IMR-90 (cell line): Measurements from ENCODE around the gene EGR2. TPM values are rescaled to one million over a fixed set of nuclear protein-coding genes. Genes with fewer than 3 reads are reported as not detected.

Experiments used
- ATAC-seq: fragments of 200-7000 bp; cut with Tn5 transposase; 2 replicates; pipeline ENCODE4 v1.9.1; 2020; ENCODE audit warnings: low read depth, mild to moderate bottlenecking, moderate library complexity
- BruUV-seq: library from RNA; stranded (reverse); fragments of 400-500 nt; replicated peaks from 2 replicates; lab custom pipeline; 2021; lab: Mats Ljungman, UMichigan
- CTCF ChIA-PET: fragments of 300-600 bp; formaldehyde crosslinking; extraction: SDS; loops from one replicate; lab custom pipeline; 2021; ENCODE audit warnings: antibody characterized with exemption; lab: Yijun Ruan, JAX
- POLR2A ChIA-PET: fragments of 300-600 bp; sonication (Branson Sonifier 250); formaldehyde crosslinking; loops from one replicate; lab custom pipeline; 2022; ENCODE audit warnings: antibody characterized with exemption; ENCODE audit not compliant: unreplicated experiment; lab: Charles Lee
- DNase-seq: peaks from one replicate; pipeline ENCODE4 v3.0.0; 2013
- H2AFZ ChIP-seq: replicated peaks from 2 replicates; pipeline ENCODE3; 2013; ENCODE audit warnings: low read length, mild to moderate bottlenecking; ENCODE audit not compliant: poor library complexity
- H2AK5ac ChIP-seq: 2 replicates; pipeline ENCODE4 v1.6.1; 2013; ENCODE audit warnings: low read depth, low read length, inconsistent platforms
- H2AK9ac ChIP-seq: replicated peaks from 2 replicates; pipeline ENCODE3; 2013; ENCODE audit warnings: mild to moderate bottlenecking, low read depth, low read length, moderate library complexity; ENCODE audit not compliant: poor library complexity
- H2BK120ac ChIP-seq: 2 replicates; pipeline ENCODE4 v1.6.1; 2013; ENCODE audit warnings: low read depth, low read length, inconsistent platforms
- H2BK15ac ChIP-seq: 3 replicates; pipeline ENCODE4 v1.6.1; 2013; ENCODE audit warnings: low read depth, low read length, inconsistent platforms
- H2BK20ac ChIP-seq: 2 replicates; pipeline ENCODE4 v1.6.1; 2013; ENCODE audit warnings: low read depth, mild to moderate bottlenecking, inconsistent platforms, low read length, moderate library complexity
- H2BK5ac ChIP-seq: 2 replicates; pipeline ENCODE4 v1.6.1; 2013; ENCODE audit warnings: mild to moderate bottlenecking, low read depth, low read length, inconsistent platforms; ENCODE audit not compliant: poor library complexity, severe bottlenecking
- H3K14ac ChIP-seq: replicated peaks from 2 replicates; pipeline ENCODE4 v1.6.1; 2013; ENCODE audit warnings: low read depth, low read length, inconsistent platforms
- H3K18ac ChIP-seq: 2 replicates; pipeline ENCODE4 v1.6.1; 2013; ENCODE audit warnings: low read depth, low read length, control low read depth
- H3K23ac ChIP-seq: 2 replicates; pipeline ENCODE4 v1.6.1; 2013; ENCODE audit warnings: low read depth, low read length, inconsistent platforms
- H3K27ac ChIP-seq: 2 replicates; pipeline ENCODE4 v1.5.1; 2013; ENCODE audit warnings: mild to moderate bottlenecking, control low read depth, low read length; ENCODE audit not compliant: insufficient read depth
- H3K27me3 ChIP-seq: 2 replicates; pipeline ENCODE4 v1.6.1; 2013; ENCODE audit warnings: low read length; ENCODE audit not compliant: control insufficient read depth, insufficient read depth
- H3K36me3 ChIP-seq: 2 replicates; pipeline ENCODE4 v1.6.1; 2013; ENCODE audit warnings: low read length, mixed read lengths; ENCODE audit not compliant: control insufficient read depth, insufficient read depth
- H3K4ac ChIP-seq: 2 replicates; pipeline ENCODE4 v1.6.1; 2013; ENCODE audit warnings: low read depth, low read length, inconsistent platforms
- H3K4me1 ChIP-seq: 2 replicates; pipeline ENCODE4 v1.6.1; 2013; ENCODE audit warnings: low read length, mixed read lengths; ENCODE audit not compliant: control insufficient read depth, insufficient read depth
- H3K4me2 ChIP-seq: 2 replicates; pipeline ENCODE4 v1.6.1; 2013; ENCODE audit warnings: low read depth, mild to moderate bottlenecking, control low read depth, low read length, moderate library complexity
- H3K4me3 ChIP-seq: 2 replicates; pipeline ENCODE4 v1.5.1; 2013; ENCODE audit warnings: low read depth, mild to moderate bottlenecking, control low read depth, low read length, moderate library complexity; ENCODE audit not compliant: insufficient read depth
- H3K56ac ChIP-seq: 2 replicates; pipeline ENCODE4 v1.6.1; 2013; ENCODE audit warnings: low read length, inconsistent platforms; ENCODE audit not compliant: insufficient read depth; ENCODE audit errors: extremely low read depth
- H3K79me1 ChIP-seq, 2 experiments: 2 replicates each; pipeline ENCODE4 v1.6.1; 2013; ENCODE audit warnings: low read length in 2 of 2, inconsistent platforms in 1 of 2, low read depth in 1 of 2
- H3K9ac ChIP-seq: 2 replicates; pipeline ENCODE4 v1.6.1; 2013; ENCODE audit warnings: low read depth, low read length, control low read depth
- H3K9me1 ChIP-seq: 2 replicates; pipeline ENCODE4 v1.6.1; 2013; ENCODE audit warnings: low read length, inconsistent platforms; ENCODE audit not compliant: insufficient read depth
- H3K9me3 ChIP-seq: 2 replicates; pipeline ENCODE4 v1.6.1; 2013; ENCODE audit warnings: low read length; ENCODE audit not compliant: control insufficient read depth, insufficient read depth
- H4K20me1 ChIP-seq: 2 replicates; pipeline ENCODE4 v1.6.1; 2013; ENCODE audit warnings: low read length, inconsistent platforms; ENCODE audit not compliant: insufficient read depth
- H4K5ac ChIP-seq: 2 replicates; pipeline ENCODE4 v1.6.1; 2013; ENCODE audit warnings: mild to moderate bottlenecking, low read depth, low read length, control low read depth
- H4K8ac ChIP-seq, 2 experiments: 2 replicates each; pipeline ENCODE4 v1.6.1; 2013; ENCODE audit warnings: low read depth in 2 of 2, low read length in 2 of 2, control low read depth in 1 of 2, inconsistent platforms in 1 of 2
- H4K91ac ChIP-seq: 2 replicates; pipeline ENCODE4 v1.6.1; 2013; ENCODE audit warnings: low read depth, low read length, inconsistent platforms; ENCODE audit not compliant: insufficient read depth
- CTCF ChIP-seq: conservative IDR thresholded peaks from 2 replicates; pipeline ENCODE4 v1.5.1; 2012; ENCODE audit warnings: mild to moderate bottlenecking, low read depth, low read length, improper control_type of control experiment
- MAFK ChIP-seq: IDR thresholded peaks from 2 replicates; pipeline ENCODE4 v1.6.1; 2012; ENCODE audit warnings: low read depth, low read length, improper control_type of control experiment
- POLR2A ChIP-seq: IDR thresholded peaks from 2 replicates; pipeline ENCODE4 v1.6.1; 2012; ENCODE audit warnings: mild to moderate bottlenecking, low read depth, low read length
- SMC3 ChIP-seq: fragments of 150-350 bp; IDR thresholded peaks from 2 replicates; pipeline ENCODE4 v1.6.1; 2016; ENCODE audit warnings: low read depth, mild to moderate bottlenecking, antibody characterized with exemption, low read length, moderate library complexity
- WGBS, 2 experiments: methylation state at CpG; one replicate each; pipeline versions ENCODE4 v1.1.5 to v1.1.7; 2013; ENCODE audit warnings: missing lambda C conversion rate in 2 of 2; ENCODE audit not compliant: insufficient read length in 1 of 2; ENCODE audit errors: extremely low coverage in 2 of 2; 5-methylcytosine and 5-hydroxymethylcytosine counted together
- dilution Hi-C: fragments of 300-500 bp; cut with HindIII; formaldehyde crosslinking; loops from one replicate; pipeline ENCODE4 v1.14.3; 2018; ENCODE audit warnings: low sequenced_read_pairs; ENCODE audit not compliant: unreplicated experiment
- in situ Hi-C: fragments of 300-500 bp; cut with MboI; formaldehyde crosslinking; loops from 3 replicates; pipeline ENCODE4 v1.14.3; 2019; ENCODE audit warnings: low sequenced_read_pairs, inconsistent platforms, mixed read lengths
- intact Hi-C: fragments of 100-400 bp; cut with micrococcal nuclease; formaldehyde crosslinking; loops from 2 replicates; pipeline ENCODE4 v1.10.0; 2022
- polyA plus RNA-seq, 3 experiments: library from polyadenylated mRNA; depleted of rRNA; stranded (reverse); fragments of >200 nt; gene quantifications; 2 replicates each; pipeline ENCODE4 v1.2.3, GENCODE V29; 2012; ENCODE audit warnings: low replicate concordance in 1 of 3
- total RNA-seq: library from RNA; depleted of rRNA; stranded (reverse); fragments of >200 nt; gene quantifications from 2 replicates; pipeline ENCODE4 v1.2.3, GENCODE V29; 2012

Gene EGR2
- total and polyA plus RNA-seq, 2 of the 4 experiments (the other 2 are of a cell fraction): 0.36 to 1.2 TPM

DNA sequence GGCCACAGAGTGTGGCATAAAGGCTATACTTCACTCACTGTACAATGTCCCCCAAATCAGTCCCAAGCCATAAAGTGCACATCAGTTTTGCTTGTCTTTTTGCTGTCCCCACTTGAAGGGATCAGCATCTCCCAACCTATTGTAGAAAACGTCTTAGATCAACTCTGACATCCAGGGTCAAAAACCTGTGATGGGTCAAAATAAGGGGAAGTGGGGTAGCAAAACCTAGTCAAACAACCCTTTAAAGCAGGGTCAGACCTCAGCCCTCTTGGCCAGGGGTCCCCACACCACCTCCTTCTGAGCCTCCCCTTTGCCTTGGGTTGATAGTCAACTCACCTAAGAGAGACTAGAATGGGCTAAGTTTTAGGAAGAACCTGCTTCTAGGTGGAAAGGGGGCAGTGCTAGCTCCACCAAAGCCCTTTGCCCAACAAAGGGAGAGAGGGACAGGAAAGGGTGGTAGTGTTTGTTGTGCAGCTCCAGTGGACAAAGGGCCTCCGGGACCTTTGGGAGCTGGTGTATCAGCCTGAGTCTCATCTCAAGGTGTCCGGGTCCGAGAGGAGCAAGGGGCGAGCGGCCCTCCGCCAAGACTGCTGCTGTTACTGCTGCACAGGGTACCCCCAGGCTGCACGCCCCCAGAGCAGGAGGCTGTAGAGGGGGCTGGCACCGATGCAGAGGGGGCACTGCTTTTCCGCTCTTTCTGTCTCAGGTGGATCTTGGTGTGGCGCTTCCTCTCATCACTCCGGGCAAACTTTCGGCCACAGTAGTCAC lies 3.3 kb downstream of the EGR2 start:
- Histone ChIP-seq H3K56ac (no peak overlapping the region), H3K4ac (no peak overlapping the region), H2AK9ac (no peak overlapping the region), H3K23ac (no peak overlapping the region), H2AK5ac (no peak overlapping the region), H3K4me2 (no peak overlapping the region), H3K9ac (no peak overlapping the region), H3K4me1 (peaks cover 4% of the 10 kb centered on the region; the same call in 1 of the 2 replicates), H3K9me1 (no peaks in the 10 kb centered on the region), H4K91ac (no peak overlapping the region), H2BK5ac (no peak overlapping the region), H2BK120ac (no peak overlapping the region), H2BK15ac (no peak overlapping the region), H4K8ac (no peak overlapping the region), H4K20me1 (peaks cover 14% of the 10 kb centered on the region), H4K5ac (no peak overlapping the region), H3K36me3 (no peaks in the 10 kb centered on the region), H3K27me3 (peaks cover 22% of the 10 kb centered on the region), H3K27ac (no peak overlapping the region), H3K4me3 (no peak overlapping the region), H2AFZ (no peak overlapping the region), H3K18ac (no peak overlapping the region), H2BK20ac (no peak overlapping the region), H3K14ac (no peak overlapping the region), H3K9me3 (no peaks in the 10 kb centered on the region), H3K79me1 (peaks cover 0 to 4% of the 10 kb centered on the region in 2 experiments; a peak in 3 of 4 replicates)
- in situ Hi-C loops: loop anchor here (5.0 to 25.0 kb wide), 4 partner anchors 201 to 776 kb away; partner anchors contain the start of gene RTKN2
- BruUV-seq: no TSS peak
- ATAC-seq (no peak), DNase-seq (no peak)
- intact Hi-C loops: loop anchor here (5.0 kb wide), 1 partner anchor 334 kb away; no protein-coding TSS in a partner anchor
- POLR2A ChIA-PET: interaction anchor here (0.5 kb wide), 1 partner anchor 375 kb away, joined by 3 read pairs; no protein-coding TSS in a partner anchor
- dilution Hi-C loops: no loop called here
- TF ChIP-seq MAFK (no peak), CTCF (no peak), POLR2A (no peak), SMC3 (no peak)
- WGBS, 2 experiments: 90% methylated on average over 2 of the region's 13 CpGs; no CpG with 5 or more reads in 1 of the 2 experiments
- CTCF ChIA-PET: no interaction called here
